Endodermal cell (in vitro differentiated cells): ENCODE data around the gene RAB31. TPM values are rescaled to one million over a fixed set of nuclear protein-coding genes. Genes with fewer than 3 reads are reported as not detected.

ENCODE experiments used
- DNase-seq: peaks from one replicate; pipeline ENCODE4 v3.0.0-alpha.2; 2017
- H3K27ac ChIP-seq: 2 replicates; pipeline ENCODE4 v1.5.1; 2013; ENCODE audit warnings: mild to moderate bottlenecking, low read depth, low read length, moderate library complexity
- H3K27me3 ChIP-seq: 2 replicates; pipeline ENCODE4 v1.6.1; 2013; ENCODE audit warnings: mild to moderate bottlenecking, low read length, moderate library complexity; ENCODE audit not compliant: insufficient read depth, control insufficient read depth, poor library complexity, severe bottlenecking
- H3K36me3 ChIP-seq: 2 replicates; pipeline ENCODE4 v1.7.0; 2013; ENCODE audit warnings: mild to moderate bottlenecking, low read length, moderate library complexity; ENCODE audit not compliant: control insufficient read depth, insufficient read depth
- H3K4me1 ChIP-seq: one replicate; pipeline ENCODE4 v1.7.0; 2013; ENCODE audit warnings: low read length; ENCODE audit not compliant: control insufficient read depth, insufficient read depth
- H3K4me3 ChIP-seq: 2 replicates; pipeline ENCODE4 v1.5.1; 2013; ENCODE audit warnings: mild to moderate bottlenecking, low read length, moderate library complexity
- H3K9ac ChIP-seq: 2 replicates; pipeline ENCODE4 v1.6.1; 2013; ENCODE audit warnings: mild to moderate bottlenecking, low read length, moderate library complexity; ENCODE audit not compliant: poor library complexity, severe bottlenecking; ENCODE audit errors: extremely low read depth
- H3K9me3 ChIP-seq: 2 replicates; pipeline ENCODE4 v1.6.1; 2013; ENCODE audit warnings: mild to moderate bottlenecking, low read length, moderate library complexity; ENCODE audit not compliant: control insufficient read depth
- H3K27ac Mint-ChIP-seq: 2 replicates; pipeline ENCODE4 v1.8.0; 2020; ENCODE audit warnings: mixed read lengths
- H3K27me3 Mint-ChIP-seq: 2 replicates; pipeline ENCODE4 v1.8.0; 2021; ENCODE audit warnings: mild to moderate bottlenecking, mixed read lengths; ENCODE audit not compliant: insufficient read depth
- H3K36me3 Mint-ChIP-seq: 2 replicates; pipeline ENCODE4 v1.8.0; 2020; ENCODE audit warnings: low read depth, mixed read lengths
- H3K4me1 Mint-ChIP-seq: 2 replicates; pipeline ENCODE4 v1.8.0; 2020; ENCODE audit warnings: mixed read lengths
- H3K4me3 Mint-ChIP-seq: 2 replicates; pipeline ENCODE4 v1.8.0; 2020; ENCODE audit warnings: mild to moderate bottlenecking, moderate library complexity, mixed read lengths
- H3K9me3 Mint-ChIP-seq: 2 replicates; pipeline ENCODE4 v1.8.0; 2020; ENCODE audit warnings: mild to moderate bottlenecking, mixed read lengths
- WGBS, 2 experiments: methylation state at CpG; one replicate each; pipeline versions ENCODE4 v1.1.5 to v1.1.7; 2013; ENCODE audit warnings: missing lambda C conversion rate in 2 of 2, mixed read lengths in 1 of 2; ENCODE audit not compliant: insufficient coverage in 1 of 2, insufficient read length in 1 of 2; 5-methylcytosine and 5-hydroxymethylcytosine counted together
- total RNA-seq, 2 donors: library from RNA; stranded (reverse); fragmentation: NEBNext Ultra II Directional in 1 of 2; extraction: Animal tissue kit (Norgen Biotek cat#: 25700) in 1 of 2; gene quantifications; 2 replicates in 1 of 2; 3 replicates in 1 of 2; pipeline ENCODE4 v1.2.1, GENCODE V29; 2021
- TF ChIP-seq, protein P1 (sequence below): fragments of 200-600 bp; sonication (generic); conservative IDR thresholded peaks from 2 replicates; pipeline ENCODE4 v1.5.0; 2021; ENCODE audit warnings: antibody characterized with exemption, mild to moderate bottlenecking

RAB31 gene
- total RNA-seq, 2 donors from 2014 or later = 11.7 to 20.3 TPM

DNA sequence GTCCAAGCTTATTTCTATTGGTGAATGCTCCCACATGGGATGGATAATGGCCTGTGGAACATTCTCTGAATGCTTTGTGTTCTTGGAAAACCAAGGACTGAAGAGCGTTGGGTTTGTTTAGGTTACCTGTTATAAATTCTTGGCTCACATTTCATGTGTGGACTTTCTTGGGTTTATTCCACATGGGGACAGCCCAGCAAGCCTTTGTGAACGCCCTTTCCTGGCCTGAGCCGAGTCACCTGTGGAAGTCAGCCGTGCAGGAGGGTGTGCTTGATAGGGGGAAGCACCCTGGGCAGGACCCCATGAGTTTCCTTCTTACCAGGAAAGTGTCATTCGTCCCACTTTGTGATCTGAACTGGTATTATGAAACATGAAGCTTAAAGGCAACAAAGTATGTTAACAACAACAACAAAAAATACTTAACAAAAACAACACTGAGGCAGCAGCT lies 4.1 kb downstream of the RAB31 start:
- TF ChIP-seq, protein P1, sequence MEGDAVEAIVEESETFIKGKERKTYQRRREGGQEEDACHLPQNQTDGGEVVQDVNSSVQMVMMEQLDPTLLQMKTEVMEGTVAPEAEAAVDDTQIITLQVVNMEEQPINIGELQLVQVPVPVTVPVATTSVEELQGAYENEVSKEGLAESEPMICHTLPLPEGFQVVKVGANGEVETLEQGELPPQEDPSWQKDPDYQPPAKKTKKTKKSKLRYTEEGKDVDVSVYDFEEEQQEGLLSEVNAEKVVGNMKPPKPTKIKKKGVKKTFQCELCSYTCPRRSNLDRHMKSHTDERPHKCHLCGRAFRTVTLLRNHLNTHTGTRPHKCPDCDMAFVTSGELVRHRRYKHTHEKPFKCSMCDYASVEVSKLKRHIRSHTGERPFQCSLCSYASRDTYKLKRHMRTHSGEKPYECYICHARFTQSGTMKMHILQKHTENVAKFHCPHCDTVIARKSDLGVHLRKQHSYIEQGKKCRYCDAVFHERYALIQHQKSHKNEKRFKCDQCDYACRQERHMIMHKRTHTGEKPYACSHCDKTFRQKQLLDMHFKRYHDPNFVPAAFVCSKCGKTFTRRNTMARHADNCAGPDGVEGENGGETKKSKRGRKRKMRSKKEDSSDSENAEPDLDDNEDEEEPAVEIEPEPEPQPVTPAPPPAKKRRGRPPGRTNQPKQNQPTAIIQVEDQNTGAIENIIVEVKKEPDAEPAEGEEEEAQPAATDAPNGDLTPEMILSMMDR = no peak
- Histone ChIP-seq H3K4me1 (no peaks in the 10 kb centered on the region), H3K9me3 (no peaks in the 10 kb centered on the region), H3K27ac (no peak overlapping the region), H3K4me3 (no peak overlapping the region), H3K27me3 (peaks cover 54% of the 10 kb centered on the region), H3K9ac (no peak overlapping the region), H3K36me3 (no peaks in the 10 kb centered on the region)
- Mint-ChIP-seq H3K27me3 (peaks cover 62% of the 10 kb centered on the region), H3K4me3 (no peak overlapping the region), H3K9me3 (no peaks in the 10 kb centered on the region), H3K27ac (no peak overlapping the region), H3K36me3 (no peaks in the 10 kb centered on the region), H3K4me1 (peaks cover 38% of the 10 kb centered on the region)
- 92 to 100% methylated on average over 3 to 4 of the region's 5 CpGs for WGBS, 2 experiments
- no peak for DNase-seq

DNA sequence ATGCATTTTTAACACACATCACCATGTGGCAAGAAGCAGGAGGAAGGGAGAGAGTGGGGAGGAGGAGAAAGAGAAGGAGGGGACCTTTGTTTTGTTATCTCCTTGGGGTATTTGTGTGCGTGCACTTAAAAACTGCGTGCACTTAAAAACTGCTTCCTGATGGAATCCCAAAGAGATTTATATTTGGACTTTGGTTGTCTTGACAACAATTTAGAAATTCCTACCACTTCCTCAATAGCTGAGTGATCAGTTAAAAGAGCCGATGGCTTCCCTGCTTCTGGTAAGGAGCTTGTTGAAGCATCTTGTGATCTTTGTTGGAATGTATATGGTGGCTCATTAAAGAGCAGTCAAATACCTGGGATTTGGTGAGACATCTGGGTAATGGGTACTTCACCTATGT lies 4.5 kb downstream of the RAB31 start:
- H3K27ac Mint-ChIP-seq = no peak overlapping the region
- peaks cover 39% of the 10 kb centered on the region for H3K4me1 Mint-ChIP-seq
- 96 to 100% methylated on average over 1 to 3 of the region's 3 CpGs for WGBS, 2 experiments
- no peaks in the 10 kb centered on the region for H3K4me1 ChIP-seq
- DNase-seq = no peak
- peaks cover 49% of the 10 kb centered on the region for H3K27me3 ChIP-seq
- H3K4me3 Mint-ChIP-seq = no peak overlapping the region
- H3K27ac ChIP-seq = no peak overlapping the region
- H3K9ac ChIP-seq = no peak overlapping the region
- no peaks in the 10 kb centered on the region for H3K9me3 ChIP-seq
- no peaks in the 10 kb centered on the region for H3K36me3 Mint-ChIP-seq
- no peaks in the 10 kb centered on the region for H3K9me3 Mint-ChIP-seq
- H3K36me3 ChIP-seq = no peaks in the 10 kb centered on the region
- H3K4me3 ChIP-seq = no peak overlapping the region
- TF ChIP-seq, protein P1 = no peak
- peaks cover 57% of the 10 kb centered on the region for H3K27me3 Mint-ChIP-seq

DNA sequence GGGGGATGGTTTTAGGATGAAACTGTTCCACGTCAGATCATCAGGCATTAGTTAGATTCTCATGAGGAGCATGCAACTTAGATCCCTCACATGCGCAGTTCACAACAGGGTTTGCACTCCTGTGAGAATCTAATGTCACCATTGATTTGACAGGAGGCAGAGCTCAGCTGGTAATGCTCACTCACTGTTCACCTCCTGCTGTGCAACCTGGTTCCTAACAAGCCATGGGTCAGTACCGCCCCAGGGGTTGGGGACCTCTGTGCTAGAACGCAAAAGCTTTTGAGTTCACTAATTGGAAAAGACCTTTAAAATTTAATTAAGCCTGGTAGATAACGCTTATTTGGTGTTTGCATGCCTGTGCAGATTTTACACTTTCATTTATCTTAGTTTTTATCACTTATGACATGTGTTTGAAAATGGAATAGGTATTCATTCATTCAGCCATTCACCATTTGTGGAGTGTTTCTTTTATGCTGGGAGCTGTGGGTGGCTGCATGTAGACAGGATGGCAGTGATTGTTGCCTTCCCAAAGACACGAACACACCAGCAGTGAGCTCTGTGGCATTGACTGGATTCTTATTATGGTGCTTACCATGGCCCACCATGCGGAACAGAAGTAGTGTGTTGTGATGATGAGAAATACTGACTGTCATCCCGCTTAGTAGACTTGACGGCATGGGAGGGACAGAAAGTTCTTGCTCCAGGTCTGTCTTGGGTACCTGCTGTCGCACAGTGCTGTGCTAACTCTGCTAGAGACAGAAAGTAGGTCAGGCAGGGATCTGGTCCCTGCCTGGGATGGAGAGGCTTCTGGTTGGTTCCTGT lies 6.4 kb downstream of the RAB31 start:
- no peak overlapping the region for H3K9ac ChIP-seq
- Mint-ChIP-seq H3K27me3 (peaks cover 43% of the 10 kb centered on the region), H3K9me3 (no peaks in the 10 kb centered on the region), H3K4me1 (peaks cover 39% of the 10 kb centered on the region), H3K27ac (no peak overlapping the region), H3K4me3 (no peak overlapping the region), H3K36me3 (no peaks in the 10 kb centered on the region)
- TF ChIP-seq, protein P1 = no peak
- H3K4me3 ChIP-seq = no peak overlapping the region
- H3K27me3 ChIP-seq = peaks cover 32% of the 10 kb centered on the region
- no peaks in the 10 kb centered on the region for H3K36me3 ChIP-seq
- no peak for DNase-seq
- no peaks in the 10 kb centered on the region for H3K4me1 ChIP-seq
- H3K27ac ChIP-seq = no peak overlapping the region
- no peaks in the 10 kb centered on the region for H3K9me3 ChIP-seq
- WGBS, 2 experiments = 93 to 94% methylated on average over 8 to 10 of the region's 10 CpGs
